NCI-H1694 treated with DMSO at 0.1 percent for 48 hours (cell line): ENCODE data around the gene RBM28.
"Not testable (repeated sequence)": the region's sequence is repeated elsewhere in the genome, so short reads cannot be mapped to it uniquely, and the experiment has no call there.

Experiments
- DNase-seq: peaks from one replicate; lab custom pipeline; 2025; lab: John Stamatoyannopoulos, UW

Gene RBM28

GRCh38 chr7:128280451-128280850 is 63.3 kb downstream of the RBM28 start:
- DNase-seq: not testable (repeated sequence)

GRCh38 chr7:128279124-128279713 is 64.5 kb downstream of the RBM28 start:
- DNase-seq: no peak

GRCh38 chr7:128278366-128278765 is 65.3 kb downstream of the RBM28 start:
- no peak for DNase-seq

GRCh38 chr7:128275681-128276080 is 68.0 kb downstream of the RBM28 start:
- DNase-seq: no peak

GRCh38 chr7:128274884-128275603 is 68.7 kb downstream of the RBM28 start:
- DNase-seq: no peak

GRCh38 chr7:128274246-128274883 is 69.3 kb downstream of the RBM28 start:
- DNase-seq: no peak

- DNase-seq: no peak
Observed at GRCh38 chr7:128271942-128272481, 71.7 kb downstream of the RBM28 start.

- DNase-seq: no peak
Observed at GRCh38 chr7:128271471-128271941, 72.2 kb downstream of the RBM28 start.

GRCh38 chr7:128270826-128271272 is 72.9 kb downstream of the RBM28 start:
- no peak for DNase-seq

GRCh38 chr7:128268233-128268632 is 75.5 kb downstream of the RBM28 start:
- no peak for DNase-seq

GRCh38 chr7:128267595-128267924 is 76.1 kb downstream of the RBM28 start:
- DNase-seq: no peak

- peak; percentile 92 for DNase-seq
Observed at GRCh38 chr7:128266883-128267594, 76.7 kb downstream of the RBM28 start.

GRCh38 chr7:128266529-128266882 is 77.2 kb downstream of the RBM28 start:
- DNase-seq: no peak

- no peak for DNase-seq
Observed at GRCh38 chr7:128265906-128266300, 77.8 kb downstream of the RBM28 start.

- DNase-seq: no peak
Observed at GRCh38 chr7:128265156-128265905, 78.4 kb downstream of the RBM28 start.

GRCh38 chr7:128264477-128264876 is 79.2 kb downstream of the RBM28 start:
- DNase-seq: no peak

- DNase-seq: no peak
Observed at GRCh38 chr7:128263420-128263819, 80.3 kb downstream of the RBM28 start.

- no peak for DNase-seq
Observed at GRCh38 chr7:128262273-128263028, 81.3 kb downstream of the RBM28 start.

GRCh38 chr7:128260069-128260795 is 83.5 kb downstream of the RBM28 start:
- no peak for DNase-seq
